ENCODE measurements around the gene UBE2E1. TPM values are rescaled to one million over a fixed set of nuclear protein-coding genes. Genes with fewer than 3 reads are reported as not detected.

The UBE2E1 gene
- total RNA-seq, 2 donors from 2014 or later, result 56.5 to 68.5 TPM

DNA sequence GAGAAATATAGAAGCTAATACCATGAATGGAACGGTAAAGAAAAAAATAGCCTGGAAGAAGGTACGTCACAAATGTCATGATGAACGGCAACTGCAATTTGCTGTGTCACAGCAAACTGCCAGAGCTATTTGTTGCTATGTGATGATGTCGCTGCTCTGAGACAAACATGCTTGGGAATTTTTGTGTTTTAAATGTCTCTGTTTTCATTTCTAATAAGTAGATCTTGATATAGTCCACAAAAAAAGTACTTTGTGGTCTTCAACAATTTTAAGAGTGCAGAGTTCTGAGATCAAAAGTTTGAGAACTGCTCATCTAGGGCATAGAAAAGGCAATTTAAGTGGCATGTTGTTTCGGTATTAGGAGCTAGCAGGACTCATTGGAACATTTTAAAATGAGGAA is 135.0 kb downstream of the UBE2E1 start:
- Mint-ChIP-seq H3K4me3 (no peak overlapping the region), H3K27me3 (peaks cover 5 to 13% of the 10 kb centered on the region in 2 donors), H3K27ac (no peak overlapping the region), H3K9me3 (no peaks in the 10 kb centered on the region), H3K36me3 (no peaks in the 10 kb centered on the region), H3K4me1 (ENCODE audit: low read depth in 2 of 2) (peaks cover 9 to 13% of the 10 kb centered on the region in 2 donors)
- DNase-seq (ENCODE audit: low spot score), result no peak
- ATAC-seq, result no peak

Other genes with a start within 250 kb of the UBE2E1 start
- gene NKIRAS1, start 111.0 kb downstream of the UBE2E1 start, total RNA-seq, result 1 to 10 TPM; 4.9 to 6.7 TPM
- 1,000 to 10,000 TPM; 1,150 to 1,334 TPM for gene RPL15, start 111.2 kb downstream of the UBE2E1 start, total RNA-seq
- 1 to 10 TPM; 4.2 to 5.2 TPM for gene NR1D2, start 139.3 kb downstream of the UBE2E1 start, total RNA-seq

Data from natural killer cell treated with Interleukin-12 subunit alpha and Interleukin-12 subunit beta and Interleukin-15 and Interleukin-18, amount 100 ng/mL, for 72 hours (primary cell).